ENCODE measurements around the gene CNPY3.

The CNPY3 gene

GRCh38 chr6:42960243-42961019, 31.2 kb downstream of the CNPY3 start, which contains the start of gene GNMT:
GNMT (plus strand) TSS chr6:42960754; CDS start chr6:42960768, 14 bp downstream.
- DNase-seq (ENCODE audit: low spot score) = no peak
- no peak for FAIRE-seq

GRCh38 chr6:42961020-42961470, 31.8 kb downstream of the CNPY3 start:
- FAIRE-seq = no peak
- DNase-seq (ENCODE audit: low spot score) = no peak

- FAIRE-seq = no peak
- DNase-seq (ENCODE audit: low spot score) = no peak
These were observed 32.8 kb downstream of the CNPY3 start for GRCh38 chr6:42962096-42962495.

DNA sequence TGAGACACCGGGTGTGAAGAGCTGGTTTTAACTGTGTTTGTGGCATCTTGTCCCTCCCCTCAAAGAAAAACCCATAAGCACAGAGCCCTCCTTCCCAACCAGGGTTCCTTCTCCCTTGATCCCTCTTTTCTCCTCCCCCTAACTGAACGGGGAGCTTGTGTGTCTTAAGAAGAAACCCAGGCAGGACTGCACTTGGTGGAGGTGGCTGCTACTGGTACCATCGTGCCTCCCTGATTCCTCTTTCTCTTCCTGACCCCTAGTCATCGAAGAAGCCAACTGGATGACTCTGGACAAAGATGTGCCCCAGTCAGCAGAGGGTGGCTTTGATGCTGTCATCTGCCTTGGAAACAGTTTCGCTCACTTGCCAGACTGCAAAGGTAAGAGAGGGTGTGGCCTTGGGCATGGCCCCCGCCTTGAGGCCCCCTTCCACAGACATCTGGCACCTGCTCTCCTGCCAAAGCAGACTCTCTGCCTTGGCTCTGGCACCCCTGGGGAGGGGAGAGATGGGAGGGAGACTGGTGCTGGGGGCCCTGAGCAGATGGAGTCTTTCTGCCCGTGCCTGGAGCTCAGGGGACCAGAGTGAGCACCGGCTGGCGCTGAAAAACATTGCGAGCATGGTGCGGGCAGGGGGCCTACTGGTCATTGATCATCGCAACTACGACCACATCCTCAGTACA, 33.4 kb downstream of the CNPY3 start:
- no peak for DNase-seq (ENCODE audit: low spot score)
- no peak for FAIRE-seq

DNA sequence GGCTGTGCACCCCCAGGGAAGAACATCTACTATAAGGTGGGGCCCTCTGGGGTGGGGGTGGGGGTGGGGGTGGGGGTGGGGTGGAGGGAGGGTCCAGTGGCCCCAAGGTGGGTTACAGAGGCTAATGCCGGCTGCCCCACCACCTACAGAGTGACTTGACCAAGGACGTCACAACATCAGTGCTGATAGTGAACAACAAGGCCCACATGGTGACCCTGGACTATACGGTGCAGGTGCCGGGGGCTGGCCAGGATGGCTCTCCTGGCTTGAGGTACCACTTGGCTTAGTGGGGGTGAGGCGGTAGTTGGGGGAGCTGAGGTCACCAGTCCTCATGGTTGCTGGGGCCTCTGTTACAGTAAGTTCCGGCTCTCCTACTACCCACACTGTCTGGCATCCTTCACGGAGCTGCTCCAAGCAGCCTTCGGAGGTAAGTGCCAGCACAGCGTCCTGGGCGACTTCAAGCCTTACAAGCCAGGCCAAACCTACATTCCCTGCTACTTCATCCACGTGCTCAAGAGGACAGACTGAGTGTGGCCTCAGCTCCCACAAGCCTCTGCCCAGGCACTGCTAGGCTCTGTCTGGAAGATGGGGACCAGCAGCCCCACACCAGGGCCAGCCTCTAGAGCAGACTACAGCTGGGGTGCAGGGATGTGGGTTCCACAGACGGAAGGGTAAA, 34.0 kb downstream of the CNPY3 start:
- DNase-seq (ENCODE audit: low spot score) = no peak
- no peak for FAIRE-seq

DNA sequence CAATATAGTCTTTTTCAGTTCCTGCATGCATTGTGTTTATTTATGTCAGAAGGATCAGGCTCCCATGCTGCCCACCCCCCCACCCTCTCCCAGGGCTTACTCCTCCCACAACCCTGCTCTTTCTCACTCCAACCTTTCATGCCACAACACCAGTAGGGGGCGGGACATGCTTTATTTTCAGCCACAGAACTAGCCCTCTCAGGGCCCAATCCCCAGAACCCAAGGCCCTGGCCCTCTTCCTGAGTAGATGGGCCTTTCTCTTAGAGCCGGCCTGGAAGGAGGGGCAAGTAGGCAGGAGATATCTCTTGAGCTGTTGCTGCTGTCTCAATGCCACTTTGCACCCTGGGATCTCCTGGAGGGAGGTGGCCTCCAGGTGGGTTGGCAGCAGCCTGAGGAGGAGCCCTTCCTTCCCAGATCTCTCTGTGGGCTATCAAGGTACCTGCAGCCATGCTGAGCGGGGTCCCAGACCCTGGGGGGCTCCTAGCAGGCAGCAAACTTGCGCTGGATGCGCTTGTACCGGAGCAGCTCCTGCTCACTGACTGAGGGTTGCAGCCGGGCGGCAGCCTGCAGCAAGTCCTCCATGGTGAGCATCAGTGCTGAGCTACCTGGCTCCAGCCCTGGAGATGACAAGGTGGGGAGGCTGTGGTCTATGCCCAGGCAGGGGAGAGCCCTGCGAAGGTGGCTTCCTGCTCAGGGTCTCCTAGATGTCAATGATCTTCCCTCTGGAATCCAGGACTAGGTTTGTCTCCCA, 34.8 kb downstream of the CNPY3 start:
- FAIRE-seq (no peak), DNase-seq (ENCODE audit: low spot score) (no peak)

GRCh38 chr6:42966571-42966970, 37.3 kb downstream of the CNPY3 start:
- DNase-seq (ENCODE audit: low spot score) (no peak), FAIRE-seq (no peak)

DNA sequence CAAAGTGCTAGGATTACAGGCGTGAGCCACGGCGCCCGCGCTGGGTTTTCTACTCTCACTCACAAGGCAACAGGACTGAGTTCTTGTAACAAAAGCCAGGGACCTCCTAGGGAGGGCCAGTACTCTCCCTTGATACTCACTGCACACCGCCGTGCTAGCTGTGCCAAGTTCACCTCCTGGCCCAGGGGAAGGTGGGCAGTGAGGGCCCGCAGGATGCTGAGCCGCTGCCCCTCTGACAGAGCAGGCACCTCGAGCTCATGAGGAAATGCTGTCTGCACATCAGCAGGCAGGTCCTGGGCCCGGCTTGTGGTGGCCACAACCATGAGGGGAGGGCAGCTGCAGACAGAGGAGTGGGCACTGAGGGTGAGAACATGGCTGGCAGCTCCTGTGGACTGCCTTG, 37.9 kb downstream of the CNPY3 start:
- DNase-seq (ENCODE audit: low spot score) = no peak

DNA sequence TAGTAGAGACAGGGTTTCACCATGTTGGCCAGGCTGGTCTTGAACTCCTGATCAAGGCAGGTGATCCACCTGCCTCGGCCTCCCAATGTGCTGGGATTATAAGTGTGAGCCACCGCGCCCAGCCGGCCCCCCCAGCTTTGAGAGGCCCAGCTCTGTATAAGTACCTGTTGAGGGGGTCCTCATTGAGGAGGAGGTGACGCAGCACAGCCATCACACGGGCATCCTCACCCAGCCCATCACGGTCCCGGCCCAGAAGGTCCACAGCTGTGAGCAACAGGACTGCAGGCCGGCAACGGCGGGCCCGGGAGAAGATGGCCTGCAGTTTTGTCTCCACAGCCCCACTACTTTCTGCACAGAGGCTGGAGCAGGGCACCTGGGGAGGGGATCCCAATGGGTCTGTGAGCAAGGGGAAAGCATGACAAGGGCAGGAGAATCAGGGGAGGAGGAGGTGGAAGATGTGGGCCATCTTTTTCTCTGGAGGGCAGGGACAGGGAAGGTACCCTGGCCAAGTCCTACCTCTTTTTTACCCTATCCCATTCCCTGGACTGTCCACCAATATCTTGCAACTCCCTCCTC, 38.9 kb downstream of the CNPY3 start:
- no peak for FAIRE-seq
- DNase-seq (ENCODE audit: low spot score) = no peak

More for the DNA sequence above, 37.9 kb downstream of the CNPY3 start:
- FAIRE-seq = no peak

- FAIRE-seq (no peak), DNase-seq (ENCODE audit: low spot score) (no peak)
These were observed 39.5 kb downstream of the CNPY3 start for GRCh38 chr6:42968783-42969182.

DNA sequence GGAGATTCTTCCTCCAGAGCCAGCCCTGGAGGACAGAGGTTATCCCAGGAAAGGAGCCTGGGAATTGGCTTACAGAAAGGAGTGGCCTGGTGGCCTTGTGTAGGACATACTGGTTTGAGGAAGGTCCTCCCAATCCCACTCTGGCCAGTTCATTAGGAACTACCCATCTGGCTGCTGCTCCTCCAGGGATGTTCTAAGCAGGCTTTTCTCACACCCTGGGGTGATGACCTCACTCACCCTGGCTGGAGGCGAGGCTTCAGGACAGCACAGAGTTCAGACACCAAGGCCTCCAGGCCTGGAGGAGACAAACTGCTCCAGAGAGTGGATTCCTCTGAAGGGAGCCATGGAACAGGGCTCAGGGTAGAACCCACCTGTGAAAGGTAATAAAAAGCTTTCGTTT, 40.2 kb downstream of the CNPY3 start:
- DNase-seq (ENCODE audit: low spot score) (no peak), FAIRE-seq (no peak)

GRCh38 chr6:42969934-42970333, 40.7 kb downstream of the CNPY3 start:
- DNase-seq (ENCODE audit: low spot score) = no peak
- no peak for FAIRE-seq

GRCh38 chr6:42970871-42971612, 41.8 kb downstream of the CNPY3 start:
- DNase-seq (ENCODE audit: low spot score) (peak; percentile 34), FAIRE-seq (no peak)

GRCh38 chr6:42971746-42972327, 42.6 kb downstream of the CNPY3 start:
- FAIRE-seq = no peak
- DNase-seq (ENCODE audit: low spot score) = no peak

- DNase-seq (ENCODE audit: low spot score) = no peak
These were observed 44.6 kb downstream of the CNPY3 start for GRCh38 chr6:42973926-42974325.

DNA sequence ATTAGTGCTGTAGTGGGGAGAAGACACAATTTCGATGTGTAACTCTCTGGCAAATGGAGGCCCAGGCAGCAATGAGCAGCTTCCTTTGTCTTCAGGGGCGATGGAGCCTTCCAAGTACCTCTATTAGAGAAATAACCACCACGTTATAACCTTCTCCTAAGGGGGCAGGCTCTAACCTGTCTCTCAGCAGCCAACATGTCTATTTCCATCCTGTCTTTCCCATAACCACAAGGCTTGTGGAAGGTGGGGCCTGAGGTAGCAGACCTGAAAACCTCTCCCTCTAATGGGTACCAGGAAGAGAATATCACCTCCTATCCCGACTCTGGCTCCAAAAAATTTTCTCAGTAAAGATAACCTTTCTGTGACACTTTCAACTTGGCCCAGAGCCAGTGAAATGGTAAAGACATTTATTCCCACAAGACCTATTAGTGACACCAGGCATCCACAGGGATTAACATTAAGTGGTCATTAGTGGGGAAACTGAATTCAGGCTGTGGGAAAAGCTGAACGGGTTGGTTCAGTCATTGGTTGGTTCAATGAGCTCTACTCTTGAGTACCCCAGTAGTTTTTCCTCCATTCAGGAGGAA, 45.7 kb downstream of the CNPY3 start:
- FAIRE-seq (no peak), DNase-seq (ENCODE audit: low spot score) (no peak)

More at GRCh38 chr6:42973926-42974325, 44.6 kb downstream of the CNPY3 start:
- FAIRE-seq = no peak

DNA sequence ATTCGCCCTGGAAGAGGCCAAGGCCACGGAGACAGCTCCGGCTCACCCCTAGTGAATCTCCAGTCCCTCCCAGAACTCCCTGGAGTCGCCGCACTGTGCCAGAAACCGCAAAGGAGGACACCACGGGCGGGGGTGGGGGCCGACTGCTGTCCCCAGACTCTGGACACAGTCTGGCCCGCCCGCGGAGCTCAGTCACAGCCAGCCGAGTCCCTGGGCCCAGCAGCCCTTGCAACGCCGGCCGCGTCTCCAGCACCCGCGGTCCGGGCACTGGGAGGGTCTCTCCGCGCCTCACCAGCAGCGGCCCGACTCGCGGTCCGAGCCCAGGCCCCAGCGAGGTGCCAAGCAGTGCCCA, 49.2 kb downstream of the CNPY3 start:
- peak; percentile 47 for DNase-seq (ENCODE audit: low spot score)
- FAIRE-seq = no peak

DNA sequence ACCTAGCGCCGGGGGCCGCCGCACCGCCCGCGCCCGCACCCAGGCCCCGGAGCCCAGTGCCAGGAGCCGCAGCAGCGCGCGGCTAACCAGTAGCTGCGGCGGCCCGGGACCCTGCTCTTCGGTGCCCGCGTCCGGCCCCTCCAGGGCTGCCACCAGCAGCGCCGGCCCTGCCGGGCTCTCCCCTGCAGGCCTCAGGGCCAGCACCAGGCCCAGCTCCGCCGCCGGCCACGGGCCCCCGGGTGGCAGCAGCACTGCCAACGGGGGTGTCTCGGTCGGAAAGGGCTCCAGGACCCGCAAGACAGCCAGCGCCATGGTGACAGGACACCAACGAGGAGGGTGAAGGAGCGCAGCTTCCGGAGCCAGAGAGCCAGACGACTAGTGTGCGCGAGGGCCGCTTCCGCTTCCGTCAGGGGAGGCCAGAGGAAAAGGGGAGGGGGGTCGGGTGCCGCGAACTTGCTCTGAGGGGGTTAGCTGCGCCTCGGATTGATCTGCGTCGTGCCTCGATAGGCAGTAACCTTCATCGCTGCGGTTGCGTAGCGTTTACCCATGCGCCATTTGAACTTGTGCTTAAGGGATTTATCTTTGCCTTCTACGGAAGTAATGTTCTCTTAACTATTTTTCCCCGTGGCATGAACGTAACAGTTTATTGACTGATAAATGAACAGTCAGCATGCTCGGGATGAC, 49.7 kb downstream of the CNPY3 start, which contains the start of gene PEX6:
TSS of gene PEX6 (minus strand) at position 343 of the 684 bp plus-strand sequence. CDS start at position 312, 31 bp downstream.
- peak; percentile 7 for FAIRE-seq
- DNase-seq (ENCODE audit: low spot score) = peak; percentile 70

Measured in RCC 7860 (cell line).